Fibroblast of skin of scalp (primary cell): ENCODE measurements around the gene CNBD2. TPM values are rescaled to one million over a fixed set of nuclear protein-coding genes. Genes with fewer than 3 reads are reported as not detected.
"Not testable (repeated sequence)": the region's sequence is repeated elsewhere in the genome, so short reads cannot be mapped to it uniquely, and the experiment has no call there.

Experiments used
- DNase-seq: peaks from one replicate; pipeline ENCODE4 v3.0.0-alpha.2; 2013
- polyA plus RNA-seq, 2 experiments: library from polyadenylated mRNA; unstranded; fragments of 120-200 nt; gene quantifications; one replicate each; pipeline ENCODE4 v1.2.1, GENCODE V29; 2013; ENCODE audit not compliant: insufficient read length in 2 of 2

The CNBD2 gene
- polyA plus RNA-seq (2013, experiment 1 of 2; ENCODE audit: insufficient read length), result not detected
- not detected for polyA plus RNA-seq (2013, experiment 2 of 2; ENCODE audit: insufficient read length)

- DNase-seq, result no peak
Measured at GRCh38 chr20:35967979-35968640, at the start of gene CNBD2. CNBD2 (plus strand) TSS chr20:35968590; CDS start chr20:35968763, 173 bp downstream.

GRCh38 chr20:35920523-35920922 is 47.9 kb upstream of the CNBD2 start:
- DNase-seq, result no peak

- no peak for DNase-seq
Measured at GRCh38 chr20:35929301-35929700, 39.1 kb upstream of the CNBD2 start.

- no peak for DNase-seq
Measured at GRCh38 chr20:35934050-35934449, 34.3 kb upstream of the CNBD2 start.

- no peak for DNase-seq
Measured at GRCh38 chr20:35939264-35939663, 29.1 kb upstream of the CNBD2 start.

GRCh38 chr20:35941620-35942019 is 26.8 kb upstream of the CNBD2 start:
- DNase-seq, result no peak

- no peak for DNase-seq
Measured at GRCh38 chr20:35942243-35942642, 26.1 kb upstream of the CNBD2 start.

- DNase-seq, result peak; percentile 15
Measured at GRCh38 chr20:35947489-35947888, 20.9 kb upstream of the CNBD2 start.

GRCh38 chr20:35947907-35948306 is 20.5 kb upstream of the CNBD2 start:
- peak; percentile 49 for DNase-seq

- DNase-seq, result no peak
Measured at GRCh38 chr20:35950093-35950492, 18.3 kb upstream of the CNBD2 start.

- DNase-seq, result not testable (repeated sequence)
Measured at GRCh38 chr20:35952080-35952479, 16.3 kb upstream of the CNBD2 start.

- no peak for DNase-seq
Measured at GRCh38 chr20:35952480-35953386, 15.7 kb upstream of the CNBD2 start.

GRCh38 chr20:35953387-35954199 is 14.8 kb upstream of the CNBD2 start:
- peak; percentile 31 for DNase-seq

- DNase-seq, result peak; percentile 96
Measured at GRCh38 chr20:35954200-35954906, 14.0 kb upstream of the CNBD2 start, which contains the start of gene SCAND1. SCAND1 (minus strand) TSS chr20:35954502; CDS start chr20:35954284, 218 bp downstream.

- DNase-seq, result peak; percentile 29
Measured at GRCh38 chr20:35954907-35955251, 13.5 kb upstream of the CNBD2 start.

- no peak for DNase-seq
Measured at GRCh38 chr20:35956616-35957015, 11.8 kb upstream of the CNBD2 start.

GRCh38 chr20:35959291-35959690 is 9.1 kb upstream of the CNBD2 start:
- not testable (repeated sequence) for DNase-seq

- DNase-seq, result no peak
Measured at GRCh38 chr20:35963878-35964277, 4.5 kb upstream of the CNBD2 start.

GRCh38 chr20:35968930-35969329 is 540 bp downstream of the CNBD2 start:
- DNase-seq, result no peak

GRCh38 chr20:35971981-35972380 is 3.6 kb downstream of the CNBD2 start:
- DNase-seq, result no peak

- DNase-seq, result no peak
Measured at GRCh38 chr20:35972462-35972861, 4.1 kb downstream of the CNBD2 start.

GRCh38 chr20:35974256-35974655 is 5.9 kb downstream of the CNBD2 start:
- no peak for DNase-seq
